NCI-H1417 treated with DMSO at 0.1 percent for 48 hours (cell line): ENCODE measurements around the gene SMTNL2.
"Not testable (repeated sequence)": the region's sequence is repeated elsewhere in the genome, so short reads cannot be mapped to it uniquely, and the experiment has no call there.

Experiments used
- DNase-seq: peaks from one replicate; lab custom pipeline; 2025; lab: John Stamatoyannopoulos, UW

Gene SMTNL2

DNA sequence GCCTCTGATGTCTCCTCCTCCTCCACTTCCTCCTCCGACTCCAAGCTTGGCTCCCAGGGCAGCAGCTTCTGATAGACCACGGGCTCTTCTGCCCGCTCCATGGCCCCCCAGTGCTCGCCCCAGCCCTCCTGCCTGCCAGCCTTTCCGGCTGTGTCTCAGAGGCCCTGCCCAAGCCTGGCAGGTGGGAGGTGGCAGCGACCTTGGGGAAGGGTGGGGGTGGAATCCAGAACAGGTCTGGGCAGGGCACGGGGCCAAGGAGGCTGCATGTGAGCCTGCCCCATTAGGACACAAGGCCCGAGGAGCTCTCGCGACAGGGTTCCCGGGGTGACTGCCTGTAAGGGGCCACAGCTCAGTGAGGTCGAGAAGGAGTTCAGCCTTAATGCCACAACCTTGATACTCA lies 23.9 kb upstream of the SMTNL2 start, which contains the start of gene GGT6:
Gene GGT6 (minus strand): TSS at position 157 of the 400 bp plus-strand sequence. CDS start 56 bp downstream, at position 101.
- no peak for DNase-seq

DNA sequence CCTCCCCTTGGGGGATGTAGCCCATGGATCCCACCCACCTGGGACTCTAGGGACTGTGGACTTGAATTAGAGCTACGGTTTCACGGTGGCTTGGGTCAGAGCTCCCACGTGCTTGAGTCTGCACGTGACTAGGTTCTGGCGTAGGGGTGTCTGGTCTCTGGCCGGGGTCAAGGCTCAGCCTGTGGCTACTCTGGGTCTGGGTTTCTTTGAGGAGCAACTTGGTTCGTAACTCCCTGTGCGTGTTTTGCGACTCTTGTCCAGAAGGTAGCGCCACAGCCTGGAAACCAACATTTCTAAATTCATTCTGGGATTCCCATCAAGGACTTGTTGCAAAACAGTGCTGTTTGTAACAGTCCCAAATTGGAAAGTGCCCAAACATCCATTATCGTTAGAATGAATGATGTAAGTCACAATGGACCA lies 23.5 kb upstream of the SMTNL2 start:
- no peak for DNase-seq

DNA sequence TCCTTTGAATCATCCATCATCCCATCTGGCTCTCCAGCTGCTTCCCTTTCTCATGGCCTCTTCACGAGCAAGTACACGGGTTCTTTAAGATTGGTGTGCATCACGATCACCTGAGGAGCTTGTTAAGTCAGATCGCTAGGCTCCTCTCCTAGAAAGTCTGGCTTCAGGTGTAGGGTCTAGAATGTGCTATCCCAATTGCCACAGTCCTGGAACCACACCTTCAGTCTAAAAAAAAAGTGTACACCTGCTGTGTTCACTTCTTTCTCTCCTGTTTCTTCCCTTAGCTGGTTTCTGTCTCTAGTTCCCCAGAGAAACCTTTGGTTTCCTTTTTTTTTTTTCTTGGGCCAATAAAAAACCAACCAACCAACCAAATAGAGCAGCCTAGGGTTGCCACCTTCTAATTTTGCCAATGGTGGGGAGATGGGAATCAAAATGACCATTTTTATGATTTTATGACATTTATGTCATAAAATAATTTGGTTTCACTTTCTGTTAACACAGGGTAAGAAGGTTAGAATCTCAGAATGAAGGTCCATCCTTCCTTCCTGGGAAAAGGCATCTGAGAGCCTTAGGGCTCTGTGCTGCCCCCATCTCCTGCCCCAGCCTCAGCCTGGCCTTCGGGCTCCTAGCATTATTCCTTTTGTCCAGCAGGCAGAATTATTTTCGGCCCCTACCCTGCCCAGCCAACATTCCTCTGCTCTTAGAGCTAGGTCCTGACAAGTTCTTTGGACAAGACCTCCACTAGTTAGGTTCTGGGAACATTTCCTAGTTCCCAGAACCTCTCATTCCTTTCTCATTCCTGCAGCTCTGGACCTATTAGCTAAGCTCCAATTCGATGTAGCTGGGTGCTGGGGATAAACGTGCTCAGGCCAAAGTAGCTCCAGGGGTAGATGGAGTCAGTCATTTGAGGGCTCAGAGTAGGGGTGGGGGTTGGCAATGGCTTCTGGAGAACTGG lies 22.0 kb upstream of the SMTNL2 start:
- no peak for DNase-seq

DNA sequence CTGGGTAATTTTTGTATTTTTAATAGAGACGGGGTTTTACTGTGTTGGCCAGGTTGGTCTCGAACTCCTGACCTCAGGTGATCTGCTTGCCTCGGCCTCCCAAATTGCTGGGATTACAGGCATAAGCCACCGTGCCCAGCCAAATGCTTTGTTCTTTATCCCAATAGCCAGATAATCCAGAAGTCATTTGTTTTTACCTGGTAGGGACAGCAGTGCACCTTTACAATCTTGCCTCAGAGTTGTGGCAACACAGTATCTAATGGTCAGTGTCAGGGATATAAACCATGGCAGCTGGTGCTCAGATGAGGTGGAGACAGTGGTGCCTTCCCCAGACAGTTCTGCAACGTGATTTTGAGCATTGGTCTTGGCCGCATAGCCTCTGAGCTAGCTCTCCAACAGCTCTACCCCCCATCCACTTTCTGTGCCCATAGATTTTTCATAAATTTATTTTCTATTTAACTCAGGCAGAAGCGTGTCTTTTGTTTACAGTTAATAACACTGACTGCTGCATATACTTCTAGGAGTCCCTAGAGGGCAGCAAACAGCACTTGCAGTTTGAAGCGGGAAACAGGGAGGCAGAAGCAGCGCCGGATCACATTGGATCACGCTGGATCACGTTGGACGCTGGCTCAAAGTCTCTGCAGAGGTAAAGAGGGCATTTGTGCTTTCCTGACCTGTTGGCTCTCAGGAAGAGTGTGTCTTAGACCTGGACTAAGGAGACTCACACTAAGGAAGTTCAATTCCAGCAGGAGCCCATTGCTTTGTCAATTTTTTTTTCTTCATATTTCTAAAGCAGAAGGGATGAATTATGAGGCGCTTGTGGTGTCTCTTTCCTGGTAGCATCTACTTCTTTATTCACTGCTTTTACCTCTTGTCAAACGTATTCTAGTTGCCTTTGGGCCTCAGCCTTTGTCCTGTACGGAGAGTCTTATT lies 18.9 kb upstream of the SMTNL2 start:
- DNase-seq = peak; percentile 7

DNA sequence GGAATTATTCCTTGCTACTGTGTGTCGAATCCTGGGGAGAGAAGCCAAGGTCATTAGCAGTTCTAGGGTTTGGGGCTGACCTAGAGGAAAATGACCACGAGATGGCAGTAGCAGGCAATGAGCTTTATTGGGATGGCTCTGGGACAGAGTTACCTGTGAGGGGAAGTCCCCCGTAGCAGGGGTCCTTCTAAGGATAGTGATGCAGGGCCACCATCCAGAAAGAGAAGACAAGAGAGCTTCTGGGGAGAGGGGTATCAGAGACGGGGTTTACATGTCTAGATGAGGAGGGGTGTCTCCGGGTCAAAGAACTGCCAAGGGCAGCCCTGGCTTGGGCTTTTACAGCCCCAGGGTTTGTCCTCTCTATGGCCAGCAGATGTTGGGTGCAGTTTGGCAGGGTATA lies 17.5 kb upstream of the SMTNL2 start:
- DNase-seq = peak; percentile 20

DNA sequence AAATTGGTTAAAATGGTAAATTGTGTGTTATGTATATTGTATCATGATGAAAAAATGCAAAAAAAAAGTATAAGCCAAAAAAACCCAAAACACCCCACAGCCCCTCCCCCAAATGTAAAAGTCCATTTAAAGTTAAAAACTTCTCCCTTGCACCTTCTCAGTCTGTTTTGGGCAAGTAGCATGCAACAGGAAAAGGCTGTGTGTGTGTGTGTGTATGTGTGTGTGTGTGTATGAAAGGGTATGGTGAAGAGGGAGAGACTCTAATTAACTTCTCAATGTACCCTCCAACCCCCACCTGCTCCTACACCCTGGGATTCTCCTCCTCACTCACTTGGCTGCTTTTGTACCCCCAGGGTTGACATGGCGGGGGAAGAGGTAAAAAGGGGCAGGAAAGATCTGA lies 14.7 kb upstream of the SMTNL2 start:
- no peak for DNase-seq

DNA sequence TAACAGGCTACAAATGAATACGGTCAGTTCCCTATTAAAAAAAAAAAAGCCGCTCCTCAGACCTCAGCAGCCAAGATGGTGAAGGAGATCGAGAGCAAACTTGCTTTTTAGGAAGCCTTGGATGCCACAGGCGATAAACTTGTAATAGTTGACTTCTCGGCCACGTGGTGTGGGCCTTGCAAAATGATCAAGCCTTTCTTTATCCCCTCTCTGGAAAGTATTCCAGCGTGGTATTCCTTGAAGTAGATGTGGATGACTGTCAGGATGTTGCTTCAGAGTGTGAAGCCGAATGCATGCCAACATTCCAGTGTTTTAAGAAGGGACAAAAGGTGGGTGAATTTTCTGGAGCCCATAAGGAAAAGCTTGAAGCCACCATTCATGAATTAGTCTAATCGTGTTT lies 12.2 kb upstream of the SMTNL2 start:
- DNase-seq = no peak

DNA sequence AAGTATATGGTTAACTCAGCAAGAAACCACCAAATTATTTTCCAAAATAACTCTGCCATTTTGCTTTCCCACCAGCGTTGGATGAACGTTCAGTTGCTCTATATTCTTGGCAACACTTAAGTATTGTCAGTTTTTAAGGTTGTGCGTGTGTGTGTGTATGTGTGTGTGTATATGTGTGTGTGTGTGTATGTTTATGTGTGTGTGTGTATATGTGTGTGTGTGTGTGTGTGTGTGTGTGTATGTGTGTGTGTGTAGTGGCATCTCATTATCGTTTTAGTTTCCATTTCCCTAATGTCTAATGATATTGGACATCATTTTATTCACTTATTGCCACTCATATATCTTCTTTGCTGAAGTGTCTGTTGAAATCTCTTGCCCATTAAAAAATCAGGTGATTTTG lies 11.2 kb upstream of the SMTNL2 start:
- no peak for DNase-seq

DNA sequence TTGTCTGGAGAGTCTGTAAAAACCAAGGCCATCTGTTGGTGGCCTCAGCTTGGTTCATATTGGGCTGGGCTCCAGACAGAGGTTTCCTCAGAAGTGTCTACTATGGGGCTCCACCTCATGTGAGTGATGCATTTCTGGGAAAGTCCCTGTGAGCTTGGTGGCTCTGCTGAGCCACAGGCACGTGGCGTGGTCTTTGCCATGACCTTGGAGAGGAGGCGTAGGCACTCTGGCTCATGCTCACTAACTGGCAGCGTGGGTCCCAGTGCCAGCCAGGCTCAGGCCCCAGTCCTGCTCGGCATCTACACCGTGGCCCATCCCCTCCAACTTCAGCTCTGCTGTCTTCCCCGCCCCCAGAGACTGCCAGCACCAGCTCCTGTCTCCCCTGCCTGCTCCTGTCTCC lies 10.7 kb upstream of the SMTNL2 start:
- no peak for DNase-seq

DNA sequence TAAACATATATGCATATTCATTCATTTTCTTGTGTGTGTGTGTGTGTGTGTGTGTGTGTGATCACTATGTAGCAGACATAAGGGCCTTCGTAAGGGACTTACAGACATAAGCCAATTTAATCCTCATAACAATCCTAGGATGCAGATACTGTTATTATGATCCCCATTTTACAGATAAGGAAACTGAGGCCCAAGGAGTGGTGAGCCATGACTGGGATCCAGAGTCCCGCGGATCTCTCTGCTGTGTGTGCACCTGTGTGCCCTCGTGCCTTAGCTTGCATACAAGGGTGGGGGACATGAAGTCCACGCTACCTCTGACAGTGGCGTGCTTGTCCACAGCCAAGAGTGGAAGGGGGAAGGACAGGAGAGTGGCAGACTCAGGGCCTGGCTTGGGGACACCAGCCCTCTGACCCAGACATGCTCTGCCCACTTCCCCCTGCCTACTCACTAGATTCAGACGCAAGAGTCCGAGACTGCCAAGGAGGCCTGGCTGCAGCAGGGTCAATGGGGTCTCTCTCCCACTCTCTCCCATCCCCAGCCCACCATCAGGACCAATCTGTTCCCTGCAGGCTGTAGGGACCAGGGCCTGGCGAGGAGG lies 9.8 kb upstream of the SMTNL2 start:
- DNase-seq = no peak

DNA sequence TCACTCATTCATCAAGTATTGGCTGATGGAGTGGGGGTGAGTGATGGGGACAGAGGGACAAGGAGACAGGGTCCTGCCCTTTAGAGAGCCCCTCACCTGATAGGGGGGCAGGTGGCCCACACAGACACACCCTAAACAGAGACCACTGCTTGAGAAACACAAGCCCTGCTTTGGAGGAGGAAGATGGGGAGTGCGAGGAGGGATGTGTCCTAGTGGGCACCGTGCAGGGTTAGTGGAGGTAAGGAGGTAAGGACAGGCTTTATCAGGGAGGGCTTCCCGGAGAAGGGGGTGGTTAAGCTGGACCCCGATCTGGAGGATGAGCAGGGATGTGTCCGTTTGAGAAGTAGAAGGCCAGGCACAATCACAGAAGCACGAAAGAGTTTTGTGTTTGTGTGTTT lies 8.2 kb upstream of the SMTNL2 start:
- DNase-seq = no peak

DNA sequence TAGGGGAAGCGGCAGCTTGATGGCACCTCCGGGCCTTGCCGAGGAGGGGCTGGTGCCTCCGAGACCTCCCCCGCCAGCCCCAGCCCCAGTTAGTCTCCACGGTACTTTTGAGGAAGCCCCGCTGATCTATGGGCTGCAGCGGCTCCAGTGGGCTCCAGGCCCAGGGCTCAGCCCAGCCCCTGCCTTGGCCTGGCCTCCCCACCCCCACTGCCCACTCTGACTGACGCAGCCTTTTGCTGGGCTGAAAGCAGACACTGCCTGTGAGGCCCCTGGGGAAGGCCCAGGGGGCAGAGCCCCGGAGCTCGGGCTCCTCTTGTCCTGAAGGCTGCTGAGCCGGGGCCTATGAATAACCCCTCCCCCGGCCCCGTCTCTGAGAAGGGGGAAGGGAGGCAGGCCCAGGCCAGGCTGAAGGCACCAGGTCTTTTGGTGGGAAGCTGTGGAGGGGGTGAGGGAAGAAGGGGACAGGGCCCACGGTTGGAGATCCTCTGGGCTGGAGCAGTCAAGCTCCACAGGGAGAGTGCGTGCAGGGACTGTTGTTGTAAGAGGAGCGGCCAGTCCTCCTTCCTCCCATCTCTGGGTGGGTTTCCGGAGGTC lies 7.5 kb upstream of the SMTNL2 start:
- no peak for DNase-seq

DNA sequence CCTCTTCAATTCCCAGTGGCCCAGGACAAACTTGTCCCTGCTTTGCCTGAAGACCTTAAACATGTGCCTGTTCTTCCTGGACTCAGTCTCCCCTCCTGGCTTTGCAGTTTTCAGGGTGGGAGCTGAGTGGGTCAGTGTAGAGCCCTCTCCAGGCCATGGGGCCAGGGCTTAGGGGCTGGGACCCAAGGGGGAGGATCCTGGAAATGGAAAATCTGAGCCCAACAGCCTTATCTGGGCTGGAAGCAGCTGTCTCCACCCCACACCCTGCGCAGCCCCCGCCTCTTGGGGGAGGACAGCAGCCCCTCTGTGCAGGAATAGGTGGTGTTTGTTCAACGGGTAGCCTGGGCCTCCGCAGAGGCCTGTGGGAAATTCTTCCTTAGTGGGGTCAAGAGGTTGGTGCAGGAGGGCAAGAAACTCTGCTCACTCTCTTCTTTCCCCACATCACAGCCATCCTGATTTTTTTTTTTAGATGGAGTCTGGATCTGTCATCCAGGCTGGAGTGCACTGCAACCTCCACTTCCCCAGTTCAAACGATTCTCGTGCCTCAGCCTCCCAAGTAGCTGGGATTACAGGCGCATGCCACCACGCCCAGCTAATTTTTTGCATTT lies 6.8 kb upstream of the SMTNL2 start:
- no peak for DNase-seq

DNA sequence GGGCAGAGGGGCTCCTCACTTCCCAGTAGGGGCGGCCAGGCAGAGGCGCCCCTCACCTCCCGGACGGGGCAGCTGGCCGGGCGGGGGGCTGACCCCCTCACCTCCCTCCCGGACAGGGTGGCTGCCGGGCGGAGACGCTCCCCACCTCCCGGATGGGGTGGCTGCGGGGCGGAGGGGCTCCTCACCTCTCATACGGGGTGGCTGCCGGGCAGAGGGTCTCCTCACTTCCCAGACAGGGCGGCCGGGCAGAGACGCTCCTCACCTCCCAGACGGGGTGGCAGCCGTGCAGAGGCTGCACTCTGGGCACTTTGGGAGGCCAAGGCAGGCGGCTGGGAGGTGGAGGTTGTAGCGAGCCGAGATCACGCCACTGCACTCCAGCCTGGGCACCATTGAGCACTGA lies 6.0 kb upstream of the SMTNL2 start:
- DNase-seq = not testable (repeated sequence)

DNA sequence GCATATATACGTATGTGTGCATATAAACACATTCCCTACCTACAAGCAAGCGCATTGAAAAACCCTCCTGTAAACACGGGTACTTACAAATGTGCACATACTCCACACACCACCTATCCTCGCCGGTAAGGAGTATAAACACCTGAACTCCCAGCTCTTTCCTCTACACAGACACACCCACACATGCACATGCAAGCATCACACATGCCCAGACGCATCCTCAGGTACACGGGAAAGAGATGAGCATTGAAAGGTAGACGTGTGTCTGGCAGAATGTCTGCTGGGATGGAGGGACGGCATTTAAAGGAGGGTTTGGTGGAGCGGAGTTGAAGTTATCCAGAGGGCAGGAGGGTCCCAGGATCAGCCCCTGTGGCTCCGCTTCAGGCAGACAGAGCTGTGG lies 4.7 kb upstream of the SMTNL2 start:
- no peak for DNase-seq

DNA sequence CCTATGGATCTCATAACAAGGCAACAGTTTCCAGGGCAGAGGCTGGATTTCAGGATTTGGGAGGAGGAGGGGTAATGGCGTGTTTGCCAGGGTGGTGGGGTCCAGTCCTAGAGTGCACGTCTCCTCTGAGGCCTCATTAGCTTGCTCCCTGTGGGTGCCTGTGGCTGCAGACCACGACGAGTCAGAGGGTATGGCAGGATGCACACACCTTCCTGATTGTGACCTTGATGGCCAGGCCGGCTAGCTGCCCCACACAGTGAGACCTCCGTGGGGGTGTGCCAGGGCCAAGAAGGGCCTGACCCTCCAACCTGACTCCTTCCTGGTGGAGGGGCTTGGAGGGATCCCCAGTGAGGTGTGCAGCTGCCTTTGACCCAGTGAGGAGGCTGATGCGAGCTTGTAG lies 4.0 kb upstream of the SMTNL2 start:
- no peak for DNase-seq

DNA sequence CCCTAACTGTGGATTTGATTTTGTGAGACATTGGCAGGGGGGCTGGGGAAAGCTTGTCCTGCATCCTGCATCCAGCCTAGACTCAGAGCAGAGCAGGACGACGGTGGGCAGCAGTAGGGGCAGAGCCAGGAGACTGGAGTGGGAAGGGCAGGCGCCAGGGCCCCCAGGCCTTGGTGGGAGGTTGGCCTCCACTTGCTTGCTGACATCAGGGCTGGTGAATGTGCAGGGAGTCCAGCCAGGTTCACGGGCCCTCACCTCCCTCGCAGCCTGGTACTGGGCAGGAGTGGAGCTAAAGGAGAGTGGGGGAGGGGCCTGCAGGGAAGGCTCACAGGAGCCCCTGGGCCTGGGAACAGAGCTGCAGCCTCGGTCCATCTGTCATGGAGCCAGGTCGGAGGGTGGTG lies 2.2 kb upstream of the SMTNL2 start:
- DNase-seq = no peak

DNA sequence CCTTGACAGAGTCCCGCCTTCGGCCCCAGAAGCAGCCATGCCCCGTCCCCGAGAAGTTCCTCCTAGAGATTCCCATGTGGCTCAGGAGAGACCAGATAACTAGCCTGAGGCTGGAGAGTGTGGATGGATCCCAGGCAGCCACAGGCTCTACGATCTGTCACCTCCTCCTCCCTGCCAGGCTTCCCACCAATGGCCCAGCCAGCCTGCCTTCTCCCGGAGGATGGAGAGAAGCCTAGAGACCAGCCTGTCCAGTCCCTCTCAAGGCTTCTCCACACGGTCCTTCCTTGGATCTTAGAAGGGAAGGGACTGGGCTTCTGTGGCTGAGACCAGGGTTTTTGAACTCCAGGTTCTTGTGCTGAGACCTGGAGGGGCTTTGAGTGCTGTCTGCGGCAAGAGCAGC lies 1.6 kb upstream of the SMTNL2 start:
- no peak for DNase-seq

DNA sequence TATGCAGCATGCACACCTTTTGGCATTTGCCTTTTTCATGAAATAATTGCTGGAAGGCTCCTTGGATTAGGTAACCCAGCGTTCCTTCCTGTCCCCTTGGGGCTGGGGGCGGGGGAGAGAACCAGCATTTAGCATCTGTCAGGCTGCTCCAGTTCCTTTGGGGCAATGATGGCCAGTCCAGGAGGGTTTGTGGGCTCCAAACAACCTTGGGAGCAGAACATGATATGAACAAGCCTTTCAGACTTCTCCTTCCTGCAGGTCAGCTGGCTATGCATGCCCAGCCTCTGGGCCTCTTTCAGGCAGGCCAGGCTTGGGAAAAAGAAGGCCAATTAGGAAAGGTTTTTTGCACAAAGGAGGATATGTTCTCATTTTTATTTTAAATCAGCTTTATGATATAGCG lies 1.1 kb upstream of the SMTNL2 start:
- no peak for DNase-seq

DNA sequence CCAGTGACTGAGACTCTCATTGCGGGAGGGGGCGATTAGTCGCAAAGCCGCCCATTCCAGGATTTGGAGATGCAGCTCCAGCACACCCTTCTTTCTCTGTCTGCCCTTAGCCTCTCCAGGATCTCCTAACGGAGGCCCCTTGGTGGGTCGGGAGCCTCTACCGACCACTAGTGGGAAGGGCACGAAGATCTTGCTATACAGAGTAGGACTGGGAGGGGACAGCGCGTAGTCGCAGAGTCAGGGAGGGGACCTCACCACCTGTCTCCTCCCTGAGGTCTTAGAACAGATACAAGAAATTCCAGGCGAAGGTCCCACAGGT lies 588 bp upstream of the SMTNL2 start:
- DNase-seq = no peak

DNA sequence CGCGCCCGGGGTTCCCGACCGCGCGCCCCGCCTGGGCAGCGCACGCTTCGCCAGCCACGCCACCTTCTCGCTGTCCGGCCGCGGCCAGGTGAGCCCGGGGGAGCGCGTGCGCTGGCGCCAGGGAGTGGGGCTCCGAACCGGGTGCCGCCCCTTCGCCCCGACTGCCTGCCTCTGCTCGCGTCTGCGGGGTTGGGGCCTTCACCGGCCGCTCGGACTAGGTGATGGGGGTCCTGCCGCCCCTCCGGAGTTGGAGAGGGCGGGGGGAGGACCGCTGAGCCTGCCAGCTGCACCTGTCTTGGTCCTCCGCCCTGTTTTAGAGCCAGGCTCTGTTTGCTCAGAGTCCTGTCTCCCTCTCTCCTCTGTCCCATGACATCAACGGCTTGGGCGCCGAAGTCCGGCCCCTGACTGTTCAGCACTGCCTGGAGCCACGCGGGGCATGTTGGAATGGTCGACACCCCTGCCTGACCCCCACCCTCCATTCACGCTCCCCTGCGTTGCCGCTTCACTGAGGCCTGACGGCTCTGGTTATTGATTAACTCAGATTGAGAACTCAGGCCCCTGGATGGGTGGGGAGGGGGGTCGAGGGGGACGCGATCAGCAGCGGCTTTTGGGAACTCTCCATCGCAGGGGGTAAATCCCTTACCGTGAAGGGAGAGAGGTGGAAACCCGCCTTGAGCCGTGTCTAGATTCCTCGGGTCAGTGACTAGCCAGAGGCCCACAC lies 748 bp downstream of the SMTNL2 start:
- no peak for DNase-seq
